Measurements from ENCODE around the gene USP17L17. TPM values are rescaled to one million over a fixed set of nuclear protein-coding genes. Genes with fewer than 3 reads are reported as not detected.

The USP17L17 gene
- total RNA-seq = not detected in 2 replicates

GRCh38 chr4:9243579-9243978, at the start of gene USP17L17:
TSS of gene USP17L17 (plus strand) at chr4:9243879. CDS start at chr4:9243879, 0 bp downstream.

GRCh38 chr4:9210357-9210756, 33.3 kb upstream of the USP17L17 start, which contains the start of gene USP17L10:
TSS of gene USP17L10 (plus strand) at chr4:9210657. CDS start at chr4:9210657, 0 bp downstream.

GRCh38 chr4:9215105-9215504, 28.6 kb upstream of the USP17L17 start, which contains the start of gene USP17L11:
TSS of gene USP17L11 (plus strand) at chr4:9215405. CDS start at chr4:9215405, 0 bp downstream.

GRCh38 chr4:9219852-9220251, 23.8 kb upstream of the USP17L17 start, which contains the start of gene USP17L12:
TSS of gene USP17L12 (plus strand) at chr4:9220152. CDS start at chr4:9220152, 0 bp downstream.

GRCh38 chr4:9224596-9224995, 19.1 kb upstream of the USP17L17 start, which contains the start of gene USP17L13:
TSS of gene USP17L13 (plus strand) at chr4:9224896. CDS start at chr4:9224896, 0 bp downstream.

GRCh38 chr4:9234085-9234484, 9.6 kb upstream of the USP17L17 start, which contains the start of gene USP17L15:
TSS of gene USP17L15 (plus strand) at chr4:9234385. CDS start at chr4:9234385, 0 bp downstream.

GRCh38 chr4:9247953-9248680, 4.4 kb downstream of the USP17L17 start, which contains the start of gene USP17L18:
TSS of gene USP17L18 (plus strand) at chr4:9248630. CDS start at chr4:9248630, 0 bp downstream.

GRCh38 chr4:9253078-9253477, 9.4 kb downstream of the USP17L17 start, which contains the start of gene USP17L19:
TSS of gene USP17L19 (plus strand) at chr4:9253378. CDS start at chr4:9253378, 0 bp downstream.

GRCh38 chr4:9257824-9258223, 14.1 kb downstream of the USP17L17 start, which contains the start of gene USP17L20:
TSS of gene USP17L20 (plus strand) at chr4:9258124. CDS start at chr4:9258124, 0 bp downstream.

GRCh38 chr4:9262572-9262971, 18.9 kb downstream of the USP17L17 start, which contains the start of gene USP17L21:
TSS of gene USP17L21 (plus strand) at chr4:9262872. CDS start at chr4:9262872, 0 bp downstream.

GRCh38 chr4:9267319-9267718, 23.6 kb downstream of the USP17L17 start, which contains the start of gene USP17L22:
TSS of gene USP17L22 (plus strand) at chr4:9267619. CDS start at chr4:9267619, 0 bp downstream.

Other genes with a start within 250 kb of the USP17L17 start
- not detected in 2 replicates for gene FAM90A26, start 73.5 kb upstream of the USP17L17 start, total RNA-seq
- gene USP17L10, start 33.2 kb upstream of the USP17L17 start, total RNA-seq = not detected in 2 replicates
- gene USP17L11, start 28.5 kb upstream of the USP17L17 start, total RNA-seq = not detected in 2 replicates
- gene USP17L12, start 23.7 kb upstream of the USP17L17 start, total RNA-seq = not detected in 2 replicates
- gene USP17L13, start 19.0 kb upstream of the USP17L17 start, total RNA-seq = not detected in 2 replicates
- gene USP17L15, start 9.5 kb upstream of the USP17L17 start, total RNA-seq = not detected in 2 replicates
- not detected in 2 replicates for gene USP17L18, start 4.8 kb downstream of the USP17L17 start, total RNA-seq
- gene USP17L19, start 9.5 kb downstream of the USP17L17 start, total RNA-seq = not detected in 2 replicates
- gene USP17L20, start 14.2 kb downstream of the USP17L17 start, total RNA-seq = not detected in 2 replicates
- gene USP17L21, start 19.0 kb downstream of the USP17L17 start, total RNA-seq = not detected in 2 replicates
- not detected in 2 replicates for gene USP17L22, start 23.7 kb downstream of the USP17L17 start, total RNA-seq
- gene USP17L24, start 81.3 kb downstream of the USP17L17 start, total RNA-seq = not detected in 2 replicates
- not detected in 2 replicates for gene USP17L25, start 86.0 kb downstream of the USP17L17 start, total RNA-seq
- not detected in 2 replicates for gene USP17L26, start 90.8 kb downstream of the USP17L17 start, total RNA-seq
- not detected in 2 replicates for gene USP17L5, start 95.5 kb downstream of the USP17L17 start, total RNA-seq
- gene USP17L27, start 100.3 kb downstream of the USP17L17 start, total RNA-seq = not detected in 2 replicates
- gene USP17L28, start 105.0 kb downstream of the USP17L17 start, total RNA-seq = not detected in 2 replicates
- not detected in 2 replicates for gene USP17L29, start 109.8 kb downstream of the USP17L17 start, total RNA-seq
- not detected in 2 replicates for gene USP17L30, start 119.2 kb downstream of the USP17L17 start, total RNA-seq
- not detected in 2 replicates for gene DEFB131A, start 200.5 kb downstream of the USP17L17 start, total RNA-seq

All from cardiac ventricle fibroblast (primary cell).